GM12891 (cell line): ENCODE data around the gene NUP210L.

ENCODE experiments used
- POLR2A ChIP-seq: IDR thresholded peaks from 2 replicates; pipeline ENCODE4 v1.6.1; 2011; ENCODE audit warnings: low read depth, low read length, control low read depth
- POLR2AphosphoS5 ChIP-seq: IDR thresholded peaks from 2 replicates; pipeline ENCODE4 v1.6.1; 2011; ENCODE audit warnings: low read depth, low read length, control low read depth
- SPI1 ChIP-seq: IDR thresholded peaks from 2 replicates; pipeline ENCODE4 v1.6.1; 2011; ENCODE audit warnings: low read depth, low read length, control low read depth
- TAF1 ChIP-seq: IDR thresholded peaks from 2 replicates; pipeline ENCODE4 v1.6.1; 2011; ENCODE audit warnings: low read depth, low read length, control low read depth

GRCh38 chr1:154199563-154199879 lies 44.6 kb upstream of the NUP210L start:
- no peak for TF ChIP-seq POLR2AphosphoS5
- TF ChIP-seq POLR2A: no peak
- no peak for TF ChIP-seq TAF1
- TF ChIP-seq SPI1: no peak
